Measurements from ENCODE around the gene EIF2B1.
"Not testable (repeated sequence)": the region's sequence is repeated elsewhere in the genome, so short reads cannot be mapped to it uniquely, and the experiment has no call there.

Gene EIF2B1

GRCh38 chr12:123617144-123617543 lies 16.3 kb downstream of the EIF2B1 start:
- DNase-seq: no peak

- DNase-seq: no peak
These were observed 19.0 kb downstream of the EIF2B1 start for GRCh38 chr12:123614531-123614930.

DNA sequence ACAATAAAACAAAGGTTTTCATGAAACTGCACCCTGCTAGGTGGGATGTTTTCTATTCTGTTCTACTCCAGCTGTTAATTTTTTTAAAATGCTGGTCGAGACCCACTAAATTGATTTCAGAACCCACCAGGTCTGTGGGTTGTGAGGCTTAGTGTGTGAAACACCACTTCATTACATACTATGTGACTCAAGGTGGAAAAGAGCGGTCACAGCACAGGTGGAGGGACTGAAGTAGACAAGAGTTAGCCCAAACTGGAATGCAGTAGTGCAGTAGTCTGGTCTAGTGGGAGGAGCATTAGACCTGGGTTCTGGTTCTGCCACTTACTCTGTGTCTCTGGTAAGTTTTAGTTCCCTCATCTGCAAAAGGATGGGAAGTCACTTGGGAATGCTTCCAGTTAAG lies 19.4 kb downstream of the EIF2B1 start:
- no peak for DNase-seq

DNA sequence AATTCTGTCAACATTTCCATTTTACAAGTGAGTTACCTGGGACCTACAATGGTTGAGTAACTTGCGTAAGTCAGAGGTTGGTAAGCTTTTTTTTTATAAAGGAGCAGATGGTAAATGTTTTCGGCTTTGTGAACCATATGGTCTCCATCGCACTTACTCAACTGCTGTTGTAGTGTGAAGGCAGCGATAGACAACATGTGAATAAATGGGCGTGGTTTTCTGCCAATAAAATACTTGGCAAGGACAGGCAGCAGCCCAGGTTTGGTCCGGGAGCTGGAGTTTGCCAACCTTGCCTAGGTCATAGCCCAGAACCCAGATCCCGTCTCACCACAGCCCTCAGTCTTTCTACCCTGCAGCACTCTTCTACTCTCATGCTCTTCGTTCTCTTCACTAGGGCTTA lies 25.3 kb downstream of the EIF2B1 start:
- no peak for DNase-seq

DNA sequence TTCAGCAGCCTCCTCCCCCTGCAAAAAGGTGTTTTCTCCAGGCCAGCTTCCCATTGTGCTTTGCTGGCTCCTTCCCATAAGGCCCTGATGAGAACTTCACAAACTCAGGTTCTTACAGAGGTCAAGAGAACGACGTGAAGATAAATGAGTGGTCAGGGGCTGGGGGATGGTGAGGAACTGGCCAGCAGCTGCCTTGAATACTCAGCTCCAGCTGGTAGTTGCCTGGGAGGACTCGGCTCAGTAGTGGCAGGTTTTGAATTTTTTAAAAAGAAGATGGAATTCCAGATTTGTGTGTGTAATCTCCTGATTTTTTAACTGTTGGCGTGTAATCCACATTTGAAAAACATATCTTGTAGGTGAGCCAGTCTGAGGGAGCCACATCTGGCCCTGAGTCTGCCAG lies 25.7 kb downstream of the EIF2B1 start:
- DNase-seq: no peak

- DNase-seq: not testable (repeated sequence)
These were observed 30.0 kb downstream of the EIF2B1 start for GRCh38 chr12:123603495-123603894.

DNA sequence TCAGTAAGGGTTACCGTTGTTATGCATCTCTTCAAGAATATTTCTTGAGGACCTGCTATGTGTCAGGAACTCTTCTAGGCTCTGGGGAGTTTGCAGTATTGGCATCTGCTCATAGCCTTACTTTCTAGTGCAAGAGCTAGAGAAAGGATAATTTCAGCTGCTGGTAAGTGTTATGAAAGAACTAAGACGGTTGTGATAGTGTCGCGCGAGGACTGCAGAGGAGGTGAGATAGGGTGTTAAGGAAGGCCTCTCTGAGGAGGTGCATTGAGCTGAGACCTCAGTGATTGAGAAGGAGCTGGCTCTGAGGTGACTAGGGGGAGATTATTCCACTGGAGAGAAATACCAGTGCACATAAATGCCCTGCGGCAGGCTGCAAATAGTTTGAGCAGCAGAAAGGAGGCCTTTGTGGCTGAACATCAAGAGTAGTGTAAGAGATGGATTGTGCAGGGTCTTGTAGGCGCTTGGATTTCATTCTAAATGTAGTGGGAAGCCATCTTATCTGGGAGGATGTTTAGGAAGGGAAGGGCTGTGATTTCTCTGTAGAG lies 30.8 kb downstream of the EIF2B1 start:
- no peak for DNase-seq

- DNase-seq: peak; percentile 88
These were observed 31.6 kb downstream of the EIF2B1 start, which contains the start of gene DDX55 for GRCh38 chr12:123601602-123602489. Gene DDX55, plus strand, starts transcription at chr12:123602099. Its CDS starts 50 bp downstream, at chr12:123602149.

DNA sequence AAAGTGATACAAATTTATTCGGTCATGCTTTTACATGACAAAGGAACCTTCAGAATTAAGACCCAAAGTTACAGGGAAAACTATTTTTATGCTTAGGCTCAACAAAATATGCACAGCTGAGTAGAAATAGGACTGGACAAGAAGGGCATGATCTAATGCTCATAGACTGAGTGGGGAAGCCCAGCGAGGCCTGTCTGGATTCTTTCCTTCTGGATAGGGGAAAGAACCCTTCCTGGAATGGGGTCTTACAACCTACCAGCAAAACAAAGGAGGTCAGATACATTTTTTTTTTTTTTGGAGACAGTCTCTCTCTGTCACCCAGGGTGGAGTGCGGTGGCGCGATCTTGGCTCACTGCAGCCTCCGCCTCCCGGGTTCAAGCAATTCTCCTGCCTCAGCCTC lies 33.8 kb downstream of the EIF2B1 start:
- DNase-seq: no peak

GRCh38 chr12:123599310-123599709 lies 34.2 kb downstream of the EIF2B1 start:
- DNase-seq: no peak

GRCh38 chr12:123598522-123598921 lies 35.0 kb downstream of the EIF2B1 start:
- no peak for DNase-seq

DNA sequence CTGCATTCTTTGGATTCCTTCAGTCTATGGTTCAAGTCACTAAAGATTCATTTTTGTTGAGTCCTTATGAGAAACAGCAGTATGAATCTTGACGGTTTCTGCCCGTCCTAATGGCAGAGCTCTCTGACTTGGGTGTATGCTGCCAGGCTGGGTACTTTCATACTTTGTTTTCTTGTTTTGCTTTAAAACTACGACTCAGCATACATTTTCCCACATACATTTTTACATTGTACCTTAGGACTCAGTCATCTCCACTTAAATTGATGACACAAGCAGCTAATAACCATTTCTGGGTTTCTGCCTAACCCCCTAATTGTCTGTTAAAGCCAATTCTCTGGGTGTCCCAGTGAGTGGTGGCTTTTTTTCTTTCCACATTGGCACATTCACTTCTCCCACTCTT lies 36.4 kb downstream of the EIF2B1 start:
- no peak for DNase-seq

DNA sequence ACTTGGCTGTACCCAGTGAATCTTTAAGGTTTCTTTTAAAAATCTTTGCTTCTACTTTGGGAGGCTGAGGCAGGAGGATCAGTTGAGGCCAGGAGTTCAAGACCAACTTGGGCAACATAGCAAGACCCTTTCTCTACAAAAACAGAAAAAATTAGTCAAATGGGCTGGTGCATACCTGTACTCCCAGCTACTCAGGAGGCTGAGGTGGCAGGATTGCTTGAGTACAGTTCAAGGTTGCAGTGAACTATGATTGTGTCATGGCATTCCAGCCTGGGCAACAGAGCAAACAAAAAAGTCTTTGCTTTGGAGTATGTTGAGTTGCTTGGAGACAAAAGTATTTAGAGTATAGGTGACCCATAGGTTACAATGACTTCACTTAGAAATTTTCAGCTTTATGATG lies 37.8 kb downstream of the EIF2B1 start:
- no peak for DNase-seq

DNA sequence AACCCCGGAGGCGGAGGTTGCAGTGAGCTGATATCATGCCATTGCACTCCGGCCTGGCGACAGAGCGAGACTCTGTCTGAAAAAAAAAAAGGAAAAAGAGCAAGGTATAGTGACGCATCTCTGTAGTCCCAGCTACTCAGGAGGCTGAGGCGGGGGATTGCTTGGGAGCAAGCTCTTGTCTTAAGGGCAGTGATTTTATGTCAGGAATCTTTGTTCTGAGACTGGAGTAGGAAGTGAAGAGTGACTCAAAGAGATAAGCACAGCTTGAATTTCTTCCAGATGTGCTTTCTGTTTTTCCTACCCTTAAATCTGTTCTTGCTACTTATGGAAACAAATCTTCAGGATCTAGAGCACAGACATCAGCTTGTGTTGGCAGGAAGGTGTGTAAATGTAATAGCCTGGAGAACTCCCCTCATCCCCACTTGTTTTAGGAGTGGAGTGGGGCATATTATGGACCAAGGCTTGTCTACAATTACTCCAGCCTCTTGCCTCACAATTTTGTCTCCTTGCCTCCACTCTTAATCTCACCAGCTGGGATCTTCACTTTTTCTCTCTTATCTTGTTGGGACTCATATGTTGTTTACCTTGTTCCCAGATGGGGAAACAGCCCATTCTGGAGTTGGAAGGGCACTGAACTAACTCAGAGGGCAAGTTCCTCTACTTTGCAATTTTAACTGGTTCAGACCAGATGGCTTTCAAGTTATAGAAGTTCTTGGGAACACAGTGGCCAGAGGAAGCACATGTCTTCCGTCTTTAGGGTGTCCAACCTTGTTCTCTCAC lies 41.6 kb downstream of the EIF2B1 start:
- no peak for DNase-seq

GRCh38 chr12:123580772-123581171 lies 52.7 kb downstream of the EIF2B1 start:
- DNase-seq: no peak

DNA sequence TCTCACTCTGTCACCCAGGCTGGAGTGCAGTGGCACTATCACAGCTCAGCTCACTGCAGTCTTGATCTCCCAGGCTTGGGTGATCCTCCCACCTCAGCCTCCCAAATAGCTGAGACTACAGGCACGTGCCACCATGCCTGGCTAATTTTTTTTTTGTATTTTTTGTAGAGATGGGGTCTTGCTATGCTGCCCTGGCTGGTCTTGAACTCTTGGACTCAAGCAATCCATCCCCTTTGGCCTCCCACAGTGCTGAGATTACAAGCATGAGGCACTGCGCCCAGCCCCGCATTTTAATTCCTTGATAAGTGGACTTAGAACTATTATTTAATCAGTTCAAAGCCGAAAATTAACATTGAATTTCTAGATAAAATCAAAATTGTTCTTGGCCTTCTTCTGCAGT lies 54.7 kb downstream of the EIF2B1 start:
- DNase-seq: not testable (repeated sequence)

- DNase-seq: no peak
These were observed 55.2 kb downstream of the EIF2B1 start for GRCh38 chr12:123578243-123578642.

- no peak for DNase-seq
These were observed 56.9 kb downstream of the EIF2B1 start for GRCh38 chr12:123576611-123577010.

GRCh38 chr12:123573870-123574269 lies 59.6 kb downstream of the EIF2B1 start:
- DNase-seq: no peak

GRCh38 chr12:123572391-123572790 lies 61.1 kb downstream of the EIF2B1 start:
- DNase-seq: no peak

- DNase-seq: no peak
These were observed 62.1 kb downstream of the EIF2B1 start for GRCh38 chr12:123571343-123571813.
